MCF 10A (cell line): ENCODE results near the gene ST6GALNAC5. TPM values are rescaled to one million over a fixed set of nuclear protein-coding genes. Genes with fewer than 3 reads are reported as not detected.

Experiments
- microRNA-seq: library from miRNA; unstranded; fragments of <30 nt; microRNA quantifications from one replicate; pipeline ENCODE4 v1.2.0, GENCODE V29; 2022
- total RNA-seq: library from RNA; stranded (reverse); gene quantifications from 2 replicates; pipeline ENCODE4 v1.2.3, GENCODE V29; 2022

Gene ST6GALNAC5
- total RNA-seq, 1 experiment from 2014 or later = 3.3 TPM

Small RNA genes within 50 kb of the gene (microRNA-seq; reads per million reads assigned to microRNA genes)
- not detected for gene MIR7156
